HG02970 (cell line): ENCODE measurements around the gene RREB1.
"Not testable (repeated sequence)": the region's sequence is repeated elsewhere in the genome, so short reads cannot be mapped to it uniquely, and the experiment has no call there.

Experiments used
- ATAC-seq: cut with Tn5 transposase; IDR thresholded peaks from one replicate; pipeline ENCODE4 v1.9.1; 2021; ENCODE audit warnings: mild to moderate bottlenecking, moderate library complexity, moderate number of reproducible peaks; ENCODE audit not compliant: unreplicated experiment, low FRiP score

The RREB1 gene

GRCh38 chr6:7142228-7142801 is 34.6 kb downstream of the RREB1 start:
- ATAC-seq: no peak

GRCh38 chr6:7142918-7143475 is 35.2 kb downstream of the RREB1 start:
- no peak for ATAC-seq

- no peak for ATAC-seq
Measured at GRCh38 chr6:7143476-7143974, 35.8 kb downstream of the RREB1 start.

GRCh38 chr6:7144872-7145584 is 37.3 kb downstream of the RREB1 start:
- no peak for ATAC-seq

- no peak for ATAC-seq
Measured at GRCh38 chr6:7145585-7145884, 37.8 kb downstream of the RREB1 start.

GRCh38 chr6:7145885-7146828 is 38.4 kb downstream of the RREB1 start:
- no peak for ATAC-seq

GRCh38 chr6:7147051-7147671 is 39.4 kb downstream of the RREB1 start:
- ATAC-seq: no peak

GRCh38 chr6:7148100-7148822 is 40.5 kb downstream of the RREB1 start:
- ATAC-seq: no peak

GRCh38 chr6:7150381-7151064 is 42.8 kb downstream of the RREB1 start:
- no peak for ATAC-seq

- ATAC-seq: no peak
Measured at GRCh38 chr6:7151381-7151780, 43.6 kb downstream of the RREB1 start.

GRCh38 chr6:7152462-7152861 is 44.7 kb downstream of the RREB1 start:
- ATAC-seq: no peak

- ATAC-seq: no peak
Measured at GRCh38 chr6:7153789-7154188, 46.0 kb downstream of the RREB1 start.

- peak; percentile 59 for ATAC-seq
Measured at GRCh38 chr6:7154341-7155139, 46.8 kb downstream of the RREB1 start.

GRCh38 chr6:7155871-7156579 is 48.3 kb downstream of the RREB1 start:
- no peak for ATAC-seq

- no peak for ATAC-seq
Measured at GRCh38 chr6:7156643-7157278, 49.0 kb downstream of the RREB1 start.

GRCh38 chr6:7157307-7157706 is 49.5 kb downstream of the RREB1 start:
- not testable (repeated sequence) for ATAC-seq
